ENCODE data around the gene MRGPRF. TPM values are rescaled to one million over a fixed set of nuclear protein-coding genes. Genes with fewer than 3 reads are reported as not detected.

The MRGPRF gene
- total and polyA plus RNA-seq, 3 donors from 2014 or later, result 10.0 to 21.1 (median 12.2) TPM

GRCh38 chr11:69037544-69037943 is 24.5 kb upstream of the MRGPRF start:
- WGBS, 2 donors, result 84 to 91% methylated on average over 8 of the region's 8 CpGs
- no peaks in the 10 kb centered on the region for H3K27me3 ChIP-seq
- TF ChIP-seq CTCF (IDR thresholded peaks at IDR 0.05), result no peak
- TF ChIP-seq POLR2A (IDR thresholded peaks at IDR 0.05), result no peak
- H3K4me3 ChIP-seq, result no peak overlapping the region
- H3K4me1 ChIP-seq, result peaks cover 13% of the 10 kb centered on the region
- no peak overlapping the region for H3K27ac ChIP-seq
- DNase-seq, result no peak
- intact Hi-C loops (cut with DNase I; ENCODE audit: low total_unique reads), result no loop called here
- no peaks in the 10 kb centered on the region for H3K36me3 ChIP-seq (ENCODE audit: low read depth, missing control alignments)
- H3K9me3 ChIP-seq, result no peaks in the 10 kb centered on the region

GRCh38 chr11:69037074-69037473 is 24.0 kb upstream of the MRGPRF start:
- 86 to 89% methylated on average over 18 of the region's 18 CpGs for WGBS, 2 donors
- H3K27ac ChIP-seq, result no peak overlapping the region
- intact Hi-C loops (cut with DNase I; ENCODE audit: low total_unique reads), result no loop called here

GRCh38 chr11:69035946-69036340 is 22.9 kb upstream of the MRGPRF start:
- no peaks in the 10 kb centered on the region for H3K36me3 ChIP-seq (ENCODE audit: low read depth, missing control alignments)
- H3K4me1 ChIP-seq, result peaks cover 13% of the 10 kb centered on the region
- no peaks in the 10 kb centered on the region for H3K27me3 ChIP-seq
- no peaks in the 10 kb centered on the region for H3K9me3 ChIP-seq
- intact Hi-C loops (cut with DNase I; ENCODE audit: low total_unique reads), result no loop called here
- peak; percentile 68 for DNase-seq
- WGBS, 2 donors, result 54 to 60% methylated on average over 11 of the region's 11 CpGs
- TF ChIP-seq POLR2A (IDR thresholded peaks at IDR 0.05), result no peak
- TF ChIP-seq CTCF (IDR thresholded peaks at IDR 0.05), result no peak
- H3K27ac ChIP-seq, result peak overlapping the region; percentile 65 to 86
- H3K4me3 ChIP-seq, result no peak overlapping the region

More at GRCh38 chr11:69037074-69037473, 24.0 kb upstream of the MRGPRF start:
- Histone ChIP-seq H3K36me3 (ENCODE audit: low read depth, missing control alignments) (no peaks in the 10 kb centered on the region), H3K4me1 (peaks cover 13% of the 10 kb centered on the region), H3K4me3 (no peak overlapping the region), H3K27me3 (no peaks in the 10 kb centered on the region), H3K9me3 (no peaks in the 10 kb centered on the region)
- DNase-seq, result no peak
- TF ChIP-seq POLR2A (IDR thresholded peaks at IDR 0.05) (no peak), CTCF (IDR thresholded peaks at IDR 0.05) (no peak)

- Histone ChIP-seq H3K4me1 (peaks cover 13% of the 10 kb centered on the region), H3K27me3 (no peaks in the 10 kb centered on the region), H3K4me3 (no peak overlapping the region), H3K27ac (peak overlapping the region; percentile 65 to 86), H3K9me3 (no peaks in the 10 kb centered on the region), H3K36me3 (ENCODE audit: low read depth, missing control alignments) (no peaks in the 10 kb centered on the region)
- DNase-seq, result peak; percentile 63
- 64 to 65% methylated on average over 19 to 21 of the region's 21 CpGs for WGBS, 2 donors
- TF ChIP-seq CTCF (IDR thresholded peaks at IDR 0.05) (no peak), POLR2A (IDR thresholded peaks at IDR 0.05) (no peak)
- intact Hi-C loops (cut with DNase I; ENCODE audit: low total_unique reads), result no loop called here
These were observed 22.3 kb upstream of the MRGPRF start for GRCh38 chr11:69035150-69035945.
